Measurements from ENCODE around the gene TVP23A. TPM values are rescaled to one million over a fixed set of nuclear protein-coding genes. Genes with fewer than 3 reads are reported as not detected.

The TVP23A gene
- total RNA-seq, 1 experiment from 2014 or later = not detected

Small RNA genes within 50 kb of the gene (small RNA-seq; reads per million reads assigned to genes)
- gene MTND4LP24 (0 reads per million in 2 experiments), gene MTND6P33 (0 reads per million in 2 experiments)

Other genes starting within 250 kb of the TVP23A start
- gene EMP2, start 238.2 kb downstream of the TVP23A start, total RNA-seq (2014; rRNA removed; shearing (Covaris generic)) = 13.7 and 14.6 TPM in 2 replicates
- gene TEKT5, start 123.9 kb downstream of the TVP23A start, total RNA-seq (2014; rRNA removed; shearing (Covaris generic)) = not detected in 2 replicates
- gene NUBP1, start 75.0 kb downstream of the TVP23A start, total RNA-seq (2014; rRNA removed; shearing (Covaris generic)) = 22.9 and 24.1 TPM in 2 replicates
- not detected in 2 replicates for gene CIITA, start 58.4 kb upstream of the TVP23A start, total RNA-seq (2014; rRNA removed; shearing (Covaris generic))
- 35.3 and 41.9 TPM in 2 replicates for gene DEXI, start 123.7 kb upstream of the TVP23A start, total RNA-seq (2014; rRNA removed; shearing (Covaris generic))
- 9.9 and 10.8 TPM in 2 replicates for gene CLEC16A, start 125.8 kb upstream of the TVP23A start, total RNA-seq (2014; rRNA removed; shearing (Covaris generic))

Measured in NCI-H460 (cell line).